Activated CD4-positive, alpha-beta T cell treated with anti-CD3 and anti-CD28 coated beads, Interleukin-2, amount 10 ng/mL, durations not matched to agents 24 days and 14 days (primary cell): ENCODE data around the gene ZNF846. TPM values are rescaled to one million over a fixed set of nuclear protein-coding genes. Genes with fewer than 3 reads are reported as not detected.

Experiments used
- total RNA-seq: library from RNA; stranded (reverse); gene quantifications from 2 replicates; pipeline ENCODE4 v1.2.3, GENCODE V29; 2022

The ZNF846 gene
- total RNA-seq, 1 donor from 2014 or later: 3.4 TPM

Other genes with a start within 250 kb of the ZNF846 start
- gene ZNF426, start 230.1 kb downstream of the ZNF846 start, total RNA-seq: 9.7 and 10.9 TPM in 2 replicates
- gene ZNF121, start 184.2 kb downstream of the ZNF846 start, total RNA-seq: 63.9 and 69.4 TPM in 2 replicates
- gene ZNF561, start 147.5 kb downstream of the ZNF846 start, total RNA-seq: 35.3 and 37.2 TPM in 2 replicates
- 15.9 and 16.9 TPM in 2 replicates for gene ZNF562, start 93.6 kb downstream of the ZNF846 start, total RNA-seq
- gene FBXL12, start 50.3 kb upstream of the ZNF846 start, total RNA-seq: 19.4 and 23.3 TPM in 2 replicates
- gene UBL5, start 59.2 kb upstream of the ZNF846 start, total RNA-seq: 355 and 359 TPM in 2 replicates
- 87.9 and 93.0 TPM in 2 replicates for gene PIN1, start 66.6 kb upstream of the ZNF846 start, total RNA-seq
- 0.82 and 0.88 TPM in 2 replicates for gene OLFM2, start 167.8 kb upstream of the ZNF846 start, total RNA-seq
- gene COL5A3, start 241.8 kb upstream of the ZNF846 start, total RNA-seq: 0.59 and 0.63 TPM in 2 replicates
- not detected in 2 replicates for gene RDH8, start 244.7 kb upstream of the ZNF846 start, total RNA-seq